MM.1S (cell line): ENCODE data around the gene AKAP9.

Experiments used
- EZH2phosphoT487 ChIP-seq: fragments of 300-600 bp; sonication (generic); IDR thresholded peaks from 2 replicates; pipeline ENCODE4 v1.6.1; 2018; ENCODE audit warnings: antibody characterized with exemption, low read length
- TF ChIP-seq, protein P1 (sequence below): fragments of 300-600 bp; sonication (generic); IDR thresholded peaks from 2 replicates; pipeline ENCODE4 v1.5.1; 2016; ENCODE audit warnings: antibody characterized with exemption, low read length, mixed read lengths

DNA sequence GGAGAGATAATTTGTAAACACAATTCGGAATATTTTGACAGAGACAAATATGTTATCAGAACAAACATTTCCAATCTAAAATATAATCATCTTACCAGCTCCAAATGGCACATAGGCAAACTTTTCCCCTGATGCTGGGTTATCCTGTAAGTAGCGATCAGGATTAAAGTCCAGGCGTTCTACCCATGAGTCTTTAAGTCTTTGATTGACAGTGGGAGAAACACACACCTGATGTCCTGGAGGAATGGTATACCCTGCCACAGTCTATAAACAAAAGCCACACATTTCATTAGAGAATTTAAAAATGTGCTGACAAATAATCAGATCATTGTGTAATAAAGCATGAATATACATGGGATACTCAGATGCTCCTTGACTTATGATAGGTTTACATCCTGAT lies 176.3 kb downstream of the AKAP9 start:
- TF ChIP-seq, protein P1, sequence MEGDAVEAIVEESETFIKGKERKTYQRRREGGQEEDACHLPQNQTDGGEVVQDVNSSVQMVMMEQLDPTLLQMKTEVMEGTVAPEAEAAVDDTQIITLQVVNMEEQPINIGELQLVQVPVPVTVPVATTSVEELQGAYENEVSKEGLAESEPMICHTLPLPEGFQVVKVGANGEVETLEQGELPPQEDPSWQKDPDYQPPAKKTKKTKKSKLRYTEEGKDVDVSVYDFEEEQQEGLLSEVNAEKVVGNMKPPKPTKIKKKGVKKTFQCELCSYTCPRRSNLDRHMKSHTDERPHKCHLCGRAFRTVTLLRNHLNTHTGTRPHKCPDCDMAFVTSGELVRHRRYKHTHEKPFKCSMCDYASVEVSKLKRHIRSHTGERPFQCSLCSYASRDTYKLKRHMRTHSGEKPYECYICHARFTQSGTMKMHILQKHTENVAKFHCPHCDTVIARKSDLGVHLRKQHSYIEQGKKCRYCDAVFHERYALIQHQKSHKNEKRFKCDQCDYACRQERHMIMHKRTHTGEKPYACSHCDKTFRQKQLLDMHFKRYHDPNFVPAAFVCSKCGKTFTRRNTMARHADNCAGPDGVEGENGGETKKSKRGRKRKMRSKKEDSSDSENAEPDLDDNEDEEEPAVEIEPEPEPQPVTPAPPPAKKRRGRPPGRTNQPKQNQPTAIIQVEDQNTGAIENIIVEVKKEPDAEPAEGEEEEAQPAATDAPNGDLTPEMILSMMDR: no peak
- TF ChIP-seq EZH2phosphoT487: no peak
